ENCODE measurements around the gene AFAP1. TPM values are rescaled to one million over a fixed set of nuclear protein-coding genes. Genes with fewer than 3 reads are reported as not detected.

The AFAP1 gene
- total and polyA plus RNA-seq, 2 of the 8 experiments (the other 6 are each of a cell fraction or from before 2014, with no cell fraction given), result 3.6 to 18.2 TPM

GRCh38 chr4:7752649-7753048 is 187.0 kb downstream of the AFAP1 start:
- no peak overlapping the region for H4K91ac ChIP-seq (replicated peaks; ENCODE audit: insufficient read length, low read length)
- H3K4ac ChIP-seq (replicated peaks; ENCODE audit: insufficient read length, low read depth, low read length), result no peak overlapping the region
- no peaks in the 10 kb centered on the region for H3K36me3 ChIP-seq (ENCODE audit: control insufficient read depth in 2 of 4, insufficient read depth in 4 of 4, low read length in 3 of 4)
- no peak overlapping the region for H3K14ac ChIP-seq (ENCODE audit: insufficient read length)
- H3K23ac ChIP-seq (ENCODE audit: insufficient read length), result no peak overlapping the region
- DNase-seq (ENCODE audit: low read depth in 1 of 2, low spot score in 2 of 2), result no peak
- H3K56ac ChIP-seq (replicated peaks; ENCODE audit: insufficient read length, low read depth, low read length), result no peak overlapping the region
- H3K79me2 ChIP-seq (ENCODE audit: control insufficient read depth in 1 of 2, insufficient read depth in 2 of 2, low read length in 2 of 2), result no peaks in the 10 kb centered on the region
- CTCF ChIA-PET (ENCODE audit: partially characterized antibody), result interaction anchor here (0.6 to 1.6 kb wide), 2 partner anchors 9 to 415 kb away, joined by 3 to 6 read pairs; no protein-coding TSS in a partner anchor
- H4K8ac ChIP-seq (ENCODE audit: extremely low read depth, insufficient read depth, low read length), result no peak overlapping the region; the same call in 1 of the 2 replicates
- no peak overlapping the region for H2AK5ac ChIP-seq (ENCODE audit: low read depth, low read length)
- H2BK120ac ChIP-seq (replicated peaks; ENCODE audit: low read depth, low read length), result no peak overlapping the region
- FAIRE-seq, result no peak
- H3K23me2 ChIP-seq (ENCODE audit: low read depth, low read length), result no peaks in the 10 kb centered on the region
- POLR2A ChIA-PET (ENCODE audit: partially characterized antibody), result no interaction called here
- H3K79me1 ChIP-seq (ENCODE audit: low read depth, low read length), result no peaks in the 10 kb centered on the region
- no peak overlapping the region for H2BK20ac ChIP-seq (ENCODE audit: low read length)
- no peak overlapping the region for H2BK12ac ChIP-seq (ENCODE audit: low read depth, low read length)
- H2BK5ac ChIP-seq (ENCODE audit: low read depth, low read length), result no peak overlapping the region
- H3K9me3 ChIP-seq (ENCODE audit: insufficient read depth in 2 of 2, low read depth in 1 of 2, low read length in 1 of 2), result no peaks in the 10 kb centered on the region
- H3K4me1 ChIP-seq (replicated peaks in 1 of 4; ENCODE audit: control insufficient read depth in 3 of 4, insufficient read depth in 4 of 4, low read length in 3 of 4), result no peaks in the 10 kb centered on the region
- no peak overlapping the region for H3K4me2 ChIP-seq (ENCODE audit: insufficient read depth in 1 of 2, low read depth in 2 of 2, low read length in 2 of 2)
- no peak overlapping the region for H2BK15ac ChIP-seq (ENCODE audit: low read length)
- no peaks in the 10 kb centered on the region; a peak in 1 of 7 replicates for H3K27me3 ChIP-seq (replicated peaks in 1 of 4; ENCODE audit: control insufficient read depth in 3 of 4, extremely low read depth in 1 of 4, insufficient read depth in 3 of 4, low read length in 3 of 4)
- H3K4me3 ChIP-seq (ENCODE audit: extremely low read depth in 1 of 4, insufficient read depth in 2 of 4, low read depth in 3 of 4, low read length in 4 of 4), result no peak overlapping the region
- H4K5ac ChIP-seq (ENCODE audit: insufficient read length, low read depth, low read length), result no peak overlapping the region
- 92% methylated on average over 6 of the region's 6 CpGs; no CpG with 5 or more reads in 1 of the 2 experiments for WGBS, 2 experiments (ENCODE audit: extremely low coverage in 1 of 2, insufficient coverage in 1 of 2, insufficient read length in 1 of 2, insufficient replicate concordance in 2 of 2, low coverage in 1 of 2, low lambda C conversion rate in 2 of 2, missing lambda C conversion rate in 1 of 2)
- no peak overlapping the region for H2AFZ ChIP-seq (ENCODE audit: low read length)
- peaks cover 0 to 2% of the 10 kb centered on the region in 2 experiments for H4K20me1 ChIP-seq (replicated peaks in 1 of 2; ENCODE audit: control insufficient read depth in 1 of 2, insufficient read depth in 2 of 2, low read length in 2 of 2)
- no peak overlapping the region for H3K9ac ChIP-seq (replicated peaks in 1 of 4; ENCODE audit: extremely low read depth in 1 of 4, low read depth in 3 of 4, low read length in 3 of 4)
- TF ChIP-seq, protein P1, sequence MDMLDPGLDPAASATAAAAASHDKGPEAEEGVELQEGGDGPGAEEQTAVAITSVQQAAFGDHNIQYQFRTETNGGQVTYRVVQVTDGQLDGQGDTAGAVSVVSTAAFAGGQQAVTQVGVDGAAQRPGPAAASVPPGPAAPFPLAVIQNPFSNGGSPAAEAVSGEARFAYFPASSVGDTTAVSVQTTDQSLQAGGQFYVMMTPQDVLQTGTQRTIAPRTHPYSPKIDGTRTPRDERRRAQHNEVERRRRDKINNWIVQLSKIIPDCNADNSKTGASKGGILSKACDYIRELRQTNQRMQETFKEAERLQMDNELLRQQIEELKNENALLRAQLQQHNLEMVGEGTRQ (IDR thresholded peaks at IDR 0.05; ENCODE audit: low read length), result peak; percentile 48; the same call in 1 of the 2 replicates
- no peak for TF ChIP-seq CBX5 (IDR thresholded peaks at IDR 0.05; ENCODE audit: low read depth, low read length)
- no peak overlapping the region for H3K27ac ChIP-seq (ENCODE audit: low read depth, low read length)
- H3K18ac ChIP-seq (ENCODE audit: extremely low read depth, low read length), result no peak overlapping the region

All from H1 (cell line).